HG02678 (cell line): ENCODE measurements around the gene UAP1L1.
"Not testable (repeated sequence)": the region's sequence is repeated elsewhere in the genome, so short reads cannot be mapped to it uniquely, and the experiment has no call there.

ENCODE experiments used
- ATAC-seq: cut with Tn5 transposase; IDR thresholded peaks from one replicate; pipeline ENCODE4 v1.9.1; 2021; ENCODE audit warnings: mild to moderate bottlenecking, moderate library complexity; ENCODE audit not compliant: unreplicated experiment

Gene UAP1L1, protein sequence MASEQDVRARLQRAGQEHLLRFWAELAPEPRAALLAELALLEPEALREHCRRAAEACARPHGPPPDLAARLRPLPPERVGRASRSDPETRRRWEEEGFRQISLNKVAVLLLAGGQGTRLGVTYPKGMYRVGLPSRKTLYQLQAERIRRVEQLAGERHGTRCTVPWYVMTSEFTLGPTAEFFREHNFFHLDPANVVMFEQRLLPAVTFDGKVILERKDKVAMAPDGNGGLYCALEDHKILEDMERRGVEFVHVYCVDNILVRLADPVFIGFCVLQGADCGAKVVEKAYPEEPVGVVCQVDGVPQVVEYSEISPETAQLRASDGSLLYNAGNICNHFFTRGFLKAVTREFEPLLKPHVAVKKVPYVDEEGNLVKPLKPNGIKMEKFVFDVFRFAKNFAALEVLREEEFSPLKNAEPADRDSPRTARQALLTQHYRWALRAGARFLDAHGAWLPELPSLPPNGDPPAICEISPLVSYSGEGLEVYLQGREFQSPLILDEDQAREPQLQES

DNA sequence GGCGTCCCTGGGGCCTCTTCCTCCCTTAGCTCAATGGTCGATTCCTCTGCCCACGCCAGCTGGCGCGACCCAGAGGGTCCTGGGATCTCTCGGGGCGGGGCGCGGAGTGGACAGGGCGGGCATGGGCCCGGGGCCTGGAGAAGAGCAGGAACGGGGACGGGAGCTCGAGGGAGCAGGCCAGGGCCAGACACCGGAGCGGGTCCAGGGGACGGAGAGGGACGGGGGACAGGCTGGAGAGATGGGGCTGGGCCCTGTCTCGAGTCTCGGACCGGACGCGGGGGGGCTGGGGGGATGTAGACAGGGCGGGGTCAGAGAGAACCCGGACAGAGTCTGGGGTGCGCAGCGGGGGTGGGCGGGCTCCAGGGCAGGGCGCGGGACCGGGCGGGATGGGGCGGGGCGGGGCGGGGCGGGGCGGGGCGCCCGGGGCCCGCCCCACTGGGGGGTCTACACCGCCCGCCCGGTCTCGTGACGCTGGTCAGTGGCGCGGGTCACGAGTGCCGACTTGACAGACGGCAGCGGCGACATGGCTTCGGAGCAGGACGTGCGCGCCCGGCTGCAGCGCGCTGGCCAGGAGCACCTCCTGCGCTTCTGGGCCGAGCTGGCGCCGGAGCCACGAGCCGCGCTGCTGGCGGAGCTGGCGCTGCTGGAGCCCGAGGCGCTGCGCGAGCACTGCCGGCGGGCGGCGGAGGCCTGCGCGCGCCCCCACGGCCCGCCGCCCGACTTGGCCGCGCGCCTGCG, at the start of gene UAP1L1:
Gene UAP1L1, plus strand, starts transcription at position 508 of the 738 bp plus-strand sequence. Its CDS starts 16 bp downstream, at position 524.
- ATAC-seq = peak; percentile 69

DNA sequence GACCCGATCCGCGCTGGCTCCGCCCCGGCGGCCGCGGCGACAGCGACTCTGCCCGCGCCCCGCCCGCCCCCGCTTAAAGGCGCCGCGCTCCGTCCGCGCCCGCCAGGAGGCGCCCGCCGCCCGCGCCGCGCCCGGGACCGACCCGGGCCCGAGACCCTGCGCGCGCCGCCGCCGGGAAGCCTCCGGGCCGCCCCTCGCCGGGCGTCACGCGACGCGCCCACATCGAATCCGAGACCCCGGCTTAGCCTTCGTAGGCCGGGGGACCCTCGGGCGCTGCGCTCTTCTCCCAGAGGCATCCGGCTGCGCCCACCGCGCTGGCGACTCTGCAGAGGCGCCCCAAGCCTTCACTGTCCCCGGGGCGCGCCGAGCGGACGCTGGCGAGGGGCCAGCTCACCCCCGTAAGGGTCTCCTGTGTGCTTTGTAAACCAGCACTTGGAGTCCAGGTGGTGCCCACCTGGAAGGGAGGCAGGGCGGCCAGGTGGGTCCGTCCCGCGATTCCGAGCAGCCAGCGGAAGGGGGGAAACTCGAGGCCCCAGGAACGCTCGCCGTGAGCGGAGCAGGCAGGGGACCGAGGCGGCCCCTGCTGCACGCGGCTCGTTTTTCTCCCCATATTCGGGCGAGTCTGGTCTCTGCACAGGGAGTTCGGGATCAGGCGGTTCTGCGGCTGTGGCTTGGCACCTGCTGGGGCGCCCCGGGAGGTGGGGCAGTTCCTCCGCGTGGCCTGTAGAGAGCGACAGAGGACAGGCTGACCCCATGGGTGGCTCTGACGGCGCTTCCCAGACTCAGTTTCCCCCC, 48.9 kb upstream of the UAP1L1 start:
- ATAC-seq = peak; percentile 54

DNA sequence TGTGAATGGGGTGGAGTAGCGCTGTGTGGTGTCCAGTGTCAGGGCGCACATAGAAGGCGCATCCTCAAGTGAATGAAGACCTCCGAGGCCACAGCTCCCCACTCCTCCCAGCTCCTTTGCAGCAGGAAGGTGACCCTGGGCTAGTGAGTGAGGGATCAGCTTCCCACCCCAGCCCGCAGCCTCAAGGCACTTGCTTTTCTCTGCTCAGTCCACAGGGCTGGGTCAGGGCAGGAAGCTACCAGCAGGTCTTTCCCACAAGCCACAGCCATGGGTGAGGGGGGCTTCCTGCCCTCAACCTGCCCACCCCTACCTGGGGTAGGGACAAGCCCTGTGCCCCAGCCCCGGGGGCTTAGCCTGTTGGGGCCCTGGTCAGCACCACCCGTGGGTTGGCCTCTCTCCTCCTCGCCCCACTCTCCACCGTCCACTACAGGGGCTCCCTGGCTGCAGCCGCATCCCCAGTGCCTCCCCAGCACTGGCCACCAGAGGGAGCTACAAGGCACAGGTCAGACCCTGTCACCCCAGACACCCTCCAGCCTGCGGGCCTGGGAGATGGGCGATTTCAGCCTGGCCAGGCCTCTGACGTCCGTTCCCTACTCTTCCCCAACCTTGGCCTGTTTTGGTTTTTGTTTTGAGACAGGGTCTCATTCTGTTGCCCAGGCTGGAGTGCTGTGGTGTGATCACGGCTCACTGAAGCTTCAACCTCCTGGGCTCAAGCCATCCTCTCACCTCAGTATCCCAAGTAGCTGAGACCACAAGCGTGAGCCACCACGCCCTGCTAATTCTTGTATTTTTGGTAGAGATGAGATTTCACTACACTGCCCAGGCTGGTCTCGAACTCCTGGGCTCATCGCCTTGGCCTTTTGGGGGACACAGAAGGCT, 48.0 kb upstream of the UAP1L1 start:
- no peak for ATAC-seq

DNA sequence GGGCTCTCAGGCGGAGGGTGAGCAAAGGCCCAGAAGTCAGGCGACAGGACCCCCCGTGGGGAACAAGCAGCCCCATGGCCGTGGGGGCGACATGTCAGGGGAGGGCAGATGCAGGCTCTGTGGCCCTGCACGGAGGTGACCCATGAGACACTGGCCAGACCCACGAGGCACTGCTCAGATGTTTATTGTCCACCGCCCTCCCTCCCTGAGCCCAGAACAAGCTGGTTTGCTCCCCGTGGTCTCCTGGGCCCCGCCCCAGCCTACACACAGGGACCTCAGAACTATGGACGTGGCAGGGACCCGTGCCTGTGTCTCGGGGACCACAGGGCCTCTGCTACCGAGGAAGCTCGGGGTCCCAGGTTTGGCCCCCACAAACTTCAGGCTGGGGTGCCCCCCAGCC, 47.3 kb upstream of the UAP1L1 start:
- ATAC-seq = no peak

DNA sequence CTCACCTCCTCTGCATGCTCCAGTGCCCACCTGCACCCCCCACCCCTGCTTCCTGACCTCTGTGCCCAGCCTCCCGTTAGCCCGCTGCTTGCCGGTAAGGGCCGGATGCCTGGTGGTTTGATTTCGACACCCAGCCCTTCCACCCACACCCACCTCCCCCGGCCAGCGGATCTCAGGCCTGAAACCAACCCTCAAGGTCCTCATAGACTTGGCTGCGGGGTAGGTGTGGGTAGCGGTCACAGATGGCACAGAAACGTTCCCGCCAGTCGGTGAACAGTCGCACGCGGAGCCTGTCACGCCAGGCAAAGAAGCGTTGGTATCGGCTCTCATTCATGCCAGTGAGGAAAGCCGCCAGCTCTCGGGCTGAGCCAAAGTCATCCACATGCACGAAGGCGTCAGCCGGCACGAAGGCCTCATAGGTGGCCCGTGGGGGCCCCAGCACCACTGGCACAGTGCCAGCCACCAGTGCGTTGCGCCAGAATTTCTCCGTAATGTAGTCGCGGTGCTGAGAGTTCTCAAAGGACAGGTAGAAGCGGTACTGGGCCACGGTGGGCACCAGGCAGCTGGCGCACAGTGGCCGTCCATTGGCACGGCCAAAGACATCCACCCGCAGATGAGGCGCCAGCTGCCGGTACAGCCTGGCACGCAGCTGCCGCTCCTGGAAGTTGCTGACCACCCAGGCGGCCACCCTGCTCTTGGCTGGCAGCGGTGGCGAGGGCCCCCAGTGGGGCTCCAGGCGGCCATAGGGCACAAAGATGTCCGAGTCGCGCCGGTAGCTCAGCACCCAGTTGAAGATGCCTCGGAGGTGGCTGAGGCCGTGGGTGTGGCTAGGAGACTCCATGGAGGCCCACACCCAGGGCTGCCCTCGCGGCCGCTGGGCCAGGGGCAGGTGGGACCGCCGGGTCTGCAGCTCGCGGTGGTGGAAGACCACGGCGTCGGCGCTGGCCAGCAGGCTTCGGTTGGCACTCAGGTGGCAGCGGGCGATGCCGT, 46.5 kb upstream of the UAP1L1 start:
- ATAC-seq = no peak

DNA sequence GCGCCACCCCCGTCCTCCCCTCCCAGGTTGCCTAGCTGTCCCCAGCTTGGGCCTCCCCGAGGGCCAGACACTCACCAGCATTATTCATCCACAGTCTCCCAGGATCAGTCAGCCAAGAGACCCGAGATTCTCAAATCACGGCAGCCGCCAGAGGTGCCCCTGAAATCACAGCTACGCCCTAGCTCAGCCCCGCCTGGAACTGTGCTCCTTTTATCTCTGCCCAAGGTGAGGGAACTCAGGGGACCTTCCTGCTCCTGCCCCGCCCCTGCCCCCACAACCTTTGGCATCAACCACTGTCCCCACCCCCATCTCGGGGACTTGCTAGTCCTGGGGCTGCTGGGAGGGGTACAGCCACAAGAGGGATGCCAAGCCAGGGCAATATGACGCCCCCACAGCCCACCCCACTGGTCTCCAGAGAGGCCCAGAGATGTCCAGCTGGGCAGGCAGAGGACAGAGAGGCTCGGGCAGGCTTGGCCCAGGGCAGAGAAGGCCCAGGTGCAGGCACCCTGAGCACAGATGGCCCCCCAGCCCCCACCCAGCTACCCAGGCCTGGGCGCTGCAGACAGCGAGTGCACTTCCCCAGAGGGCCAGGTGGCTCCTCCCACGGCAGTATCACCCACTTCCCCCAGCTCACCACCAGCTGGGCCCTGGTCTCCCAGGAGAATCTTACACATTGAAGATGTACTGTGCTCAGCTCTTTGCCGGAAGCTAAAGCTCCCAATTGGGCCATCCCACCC, 45.2 kb upstream of the UAP1L1 start, which contains the start of gene FUT7:
Gene FUT7, minus strand, starts transcription at position 185 of the 737 bp plus-strand sequence. Its CDS starts 97 bp downstream, at position 88.
- ATAC-seq = no peak

DNA sequence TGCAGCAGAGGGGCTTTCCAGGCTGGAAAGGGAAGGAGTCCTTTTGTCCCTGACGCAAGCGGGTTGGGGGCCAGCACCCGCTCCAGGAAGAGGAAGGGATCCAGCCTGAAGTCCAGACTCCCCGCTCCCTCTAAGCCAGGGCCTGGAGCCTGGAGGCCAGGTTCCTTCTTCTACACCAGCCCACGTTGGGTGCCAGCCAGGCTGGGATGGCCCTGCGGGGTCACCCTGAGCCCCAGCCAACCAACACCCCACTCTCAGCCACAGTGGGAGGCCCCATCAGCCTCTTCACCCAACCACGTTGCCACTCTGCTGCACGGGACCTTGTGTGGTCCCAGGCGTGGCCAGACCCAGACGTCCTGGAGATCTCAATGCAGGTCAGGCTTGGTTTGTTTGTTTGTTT, 44.5 kb upstream of the UAP1L1 start:
- no peak for ATAC-seq

DNA sequence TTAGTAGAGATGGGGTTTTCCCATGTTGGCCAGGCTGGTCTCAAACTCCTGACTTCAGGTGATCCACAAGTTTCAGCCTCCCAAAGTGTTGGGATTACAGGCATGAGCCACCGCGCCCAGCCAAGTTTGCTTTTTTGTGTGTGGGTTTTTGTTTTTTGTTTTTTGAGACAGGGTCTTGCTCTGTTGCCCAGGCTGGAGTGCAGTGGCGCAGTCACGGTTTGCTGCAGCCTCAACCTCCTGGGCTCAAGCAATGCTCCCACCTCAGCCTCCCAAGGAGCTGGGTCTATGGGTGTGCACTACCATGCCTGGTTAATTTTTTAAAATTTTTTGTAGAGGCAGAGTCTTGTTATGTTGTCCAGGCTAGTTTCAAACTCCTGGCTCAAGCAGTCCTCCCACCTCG, 43.8 kb upstream of the UAP1L1 start:
- not testable (repeated sequence) for ATAC-seq

DNA sequence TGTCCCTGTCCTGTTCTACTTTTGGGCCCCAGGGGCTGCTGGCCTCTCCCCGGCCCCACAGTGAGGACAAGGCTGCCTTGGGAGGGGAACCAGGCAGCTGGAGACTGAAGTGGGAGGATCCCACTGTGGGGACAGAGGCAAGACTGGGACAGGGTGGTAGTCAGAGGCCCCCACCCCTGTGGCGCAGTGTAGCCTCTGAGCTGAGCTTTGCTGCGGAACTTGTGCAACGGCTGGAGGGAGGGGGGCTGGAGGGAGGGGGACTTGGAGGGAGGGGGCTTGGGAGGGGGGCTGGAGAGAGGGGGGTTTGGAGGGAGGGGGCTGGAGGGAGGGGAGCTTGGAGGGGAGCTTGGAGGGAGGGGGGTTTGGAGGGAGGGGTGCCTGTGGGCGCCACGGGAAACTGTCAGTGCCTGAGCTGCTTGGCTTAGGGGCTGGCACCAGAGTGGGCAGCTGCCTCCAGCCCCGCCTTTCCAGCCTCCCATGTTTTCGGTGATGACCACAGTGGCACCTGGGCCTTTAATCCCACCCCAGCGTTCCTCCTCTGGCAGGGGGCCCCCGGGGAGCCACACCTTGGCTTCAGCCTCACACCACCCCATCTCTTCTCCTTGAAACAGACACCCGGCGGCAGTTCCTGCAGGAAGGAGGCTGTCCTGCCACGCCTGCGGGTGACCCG, 43.1 kb upstream of the UAP1L1 start:
- ATAC-seq = no peak

DNA sequence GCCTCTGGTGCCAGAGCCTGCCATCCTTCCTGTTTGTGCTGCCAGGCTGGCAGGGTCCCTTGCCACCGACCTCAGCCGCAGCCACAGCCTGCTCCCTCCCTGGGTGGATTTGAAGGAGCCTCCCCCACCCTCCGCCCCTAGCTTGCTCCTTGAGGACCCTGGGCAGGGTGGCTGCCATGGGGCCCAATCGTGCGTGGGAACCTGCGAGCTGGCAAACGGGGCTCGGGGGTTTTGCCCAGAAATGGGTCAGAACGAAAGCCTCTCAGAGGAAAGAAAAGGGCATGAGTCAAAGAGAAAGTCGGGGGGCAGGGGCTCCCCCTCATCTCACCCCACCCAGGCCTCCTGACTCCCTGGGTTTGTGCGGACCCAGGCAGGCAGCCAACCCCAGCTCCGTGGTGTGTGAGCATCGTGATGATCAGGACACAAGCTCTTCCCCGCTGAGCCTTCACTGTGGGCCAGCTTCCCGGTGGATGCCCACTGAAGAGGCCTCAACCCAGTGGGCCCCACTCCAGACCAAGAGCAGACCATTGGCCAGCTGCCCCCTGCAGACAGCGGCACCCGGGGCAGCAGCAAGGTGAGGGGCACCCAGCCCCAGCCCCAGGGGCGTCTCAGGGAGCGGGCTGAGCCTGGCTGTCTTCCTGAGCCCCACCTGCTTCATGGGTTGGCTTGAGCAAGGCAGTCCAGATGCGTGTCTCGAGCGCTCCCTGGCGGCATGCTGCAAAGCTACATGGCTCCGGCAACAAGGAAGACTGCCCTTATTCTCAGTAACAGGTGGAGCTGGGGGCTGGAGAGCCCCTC, 42.4 kb upstream of the UAP1L1 start:
- peak; percentile 77 for ATAC-seq

DNA sequence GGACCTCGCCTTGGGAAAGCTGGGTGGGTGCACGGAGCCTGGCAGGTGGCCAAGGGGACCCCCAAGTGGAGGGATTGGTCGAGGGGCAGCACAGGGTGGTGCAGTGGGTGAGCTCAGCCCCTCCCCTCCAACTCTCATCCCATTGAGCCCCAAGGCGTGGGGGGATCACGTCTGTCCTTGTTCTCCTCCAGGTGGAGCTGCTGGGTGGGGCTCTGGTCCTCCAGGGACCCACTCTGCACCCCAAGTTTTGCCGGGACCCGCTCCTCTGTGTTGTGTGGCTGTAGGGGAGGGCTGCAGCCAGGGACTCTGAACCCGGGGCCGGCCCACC, 41.8 kb upstream of the UAP1L1 start:
- ATAC-seq = peak; percentile 11

DNA sequence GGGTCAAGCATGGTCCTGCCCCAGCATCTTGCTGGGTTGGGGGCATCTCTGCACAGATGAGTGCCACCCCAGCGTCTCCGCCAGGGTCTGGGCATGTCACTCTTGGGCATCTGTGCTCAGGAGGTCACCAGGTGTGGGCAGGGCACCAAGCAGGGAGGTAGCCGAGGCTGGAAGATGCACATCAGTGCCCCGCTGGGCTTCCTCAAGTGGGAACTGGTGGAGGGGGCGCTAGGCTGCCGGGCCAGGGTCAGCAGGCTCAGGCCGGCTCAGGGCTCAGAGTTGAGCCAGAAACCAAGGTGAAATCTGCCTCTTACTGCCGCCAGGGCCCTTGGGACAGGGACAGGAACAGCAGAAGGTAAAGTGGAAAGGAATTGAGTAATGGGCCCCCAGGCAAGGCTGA, 41.4 kb upstream of the UAP1L1 start:
- no peak for ATAC-seq

DNA sequence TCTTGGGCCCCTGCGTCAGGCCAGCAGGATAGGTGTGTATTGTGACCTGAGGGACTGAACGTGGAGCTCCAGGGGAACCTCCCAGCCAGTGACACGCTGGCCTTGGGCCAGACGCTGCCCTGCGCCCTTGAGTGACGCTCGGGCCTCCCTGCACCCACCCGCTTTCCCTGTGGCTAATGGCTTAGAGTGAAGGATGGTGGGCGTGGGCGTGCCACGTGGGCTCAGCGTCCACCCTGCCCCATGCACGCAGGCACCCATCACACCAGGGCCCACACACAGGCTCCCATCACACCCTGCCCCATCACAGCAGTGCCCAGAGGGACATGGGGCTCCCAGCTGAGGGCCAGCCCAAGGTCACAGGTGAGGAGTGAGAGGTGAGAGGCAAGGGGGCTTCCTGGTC, 40.3 kb upstream of the UAP1L1 start:
- ATAC-seq = no peak

DNA sequence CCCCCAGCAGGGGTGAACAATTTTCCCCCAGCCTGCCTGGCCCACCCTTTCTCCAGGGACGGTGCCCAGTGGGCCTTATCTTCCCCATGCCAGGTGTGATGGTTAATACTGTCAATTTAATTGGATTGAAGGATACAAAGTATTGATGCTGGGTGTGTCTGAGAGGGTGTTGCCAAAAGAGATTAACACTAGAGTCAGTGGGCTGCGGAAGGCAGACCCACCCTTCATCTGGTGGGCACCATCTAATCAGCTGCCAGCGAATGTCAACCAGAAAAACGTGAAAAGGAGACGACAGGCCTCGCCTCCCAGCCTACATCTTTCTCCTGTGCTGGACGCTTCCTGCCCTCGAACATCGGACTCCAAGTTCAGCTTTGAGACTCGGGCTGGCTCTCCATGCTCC, 39.8 kb upstream of the UAP1L1 start:
- ATAC-seq = no peak

DNA sequence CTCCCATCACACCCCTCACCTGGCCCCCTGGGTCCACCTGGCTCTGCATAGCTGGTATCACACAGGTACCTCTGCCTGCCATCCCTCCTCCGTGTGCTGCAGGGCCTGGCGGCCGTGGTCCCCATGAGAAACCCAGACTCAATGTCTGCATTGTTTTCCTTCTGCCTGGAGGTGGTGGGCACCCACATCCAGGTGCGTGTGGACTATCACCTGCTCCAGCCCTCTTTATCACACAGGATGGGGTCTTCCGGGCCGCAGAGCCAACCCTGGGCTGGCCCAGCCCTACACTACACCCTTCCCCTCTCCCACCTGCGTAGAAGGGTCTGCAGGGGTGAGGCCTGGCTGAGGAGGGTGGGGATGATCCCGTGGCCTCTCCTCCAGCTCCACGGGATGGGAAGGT, 38.4 kb upstream of the UAP1L1 start:
- no peak for ATAC-seq

DNA sequence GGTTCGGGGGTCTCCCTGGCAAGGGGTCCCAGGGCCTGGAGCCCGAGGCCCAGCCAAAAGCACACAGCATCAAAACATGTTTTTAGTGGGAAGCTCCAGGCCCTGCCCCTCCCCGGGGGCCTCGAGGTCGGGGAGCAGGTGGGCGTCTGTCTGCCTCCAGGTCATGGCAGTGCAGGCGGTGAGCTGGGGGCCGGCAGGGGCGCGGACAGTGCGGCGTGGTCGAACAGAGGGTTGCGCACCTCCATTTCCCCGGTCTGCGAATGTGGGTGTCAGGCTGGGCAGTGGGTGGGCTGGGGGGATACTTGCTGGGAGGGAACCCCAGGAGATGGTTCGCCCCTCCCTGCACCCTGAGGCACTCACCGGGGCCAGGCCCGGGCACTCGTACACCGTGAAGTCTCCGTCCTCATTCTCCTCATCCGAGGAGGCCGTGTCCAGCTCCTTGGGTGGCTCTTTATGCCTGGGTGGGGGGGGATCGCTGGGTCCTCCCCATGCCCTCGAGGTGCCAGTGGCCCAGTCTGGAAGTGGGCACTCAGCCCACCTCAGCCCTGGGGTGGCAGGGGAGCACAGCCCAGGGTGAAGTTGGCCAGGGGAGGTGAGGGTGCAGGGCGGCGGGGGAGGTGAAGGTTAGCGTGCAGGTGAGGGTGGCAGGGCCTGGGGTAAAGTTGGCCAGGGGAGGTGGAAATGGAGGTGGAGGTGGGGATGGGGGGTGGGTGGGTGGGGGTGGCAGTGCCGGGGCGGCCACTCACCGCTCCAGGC, 37.5 kb upstream of the UAP1L1 start:
- ATAC-seq = no peak
